Upper lobe of left lung (tissue), 4 donors: ENCODE data around the gene TRNP1.

ENCODE experiments used
- POLR2A ChIP-seq, 4 donors: fragments of 450-650 bp; IDR thresholded peaks; one replicate each; pipeline ENCODE4 v1.5.1; 2016 to 2017; ENCODE audit warnings: antibody characterized with exemption in 4 of 4, mild to moderate bottlenecking in 2 of 4
- POLR2AphosphoS5 ChIP-seq, 2 donors: sonication (generic); formaldehyde crosslinking; IDR thresholded peaks; one replicate each; pipeline ENCODE4 v1.5.1; 2017; ENCODE audit warnings: antibody characterized with exemption in 2 of 2
- TF ChIP-seq, protein P1 (sequence below), 6 experiments: fragments of 450-650 bp in 4 of 6; fragments of 200-600 bp in 2 of 6; sonication (generic) in 2 of 6; IDR thresholded peaks; one replicate each; pipeline ENCODE4 v1.5.1; 2016 to 2019; ENCODE audit warnings: antibody characterized with exemption in 6 of 6

DNA sequence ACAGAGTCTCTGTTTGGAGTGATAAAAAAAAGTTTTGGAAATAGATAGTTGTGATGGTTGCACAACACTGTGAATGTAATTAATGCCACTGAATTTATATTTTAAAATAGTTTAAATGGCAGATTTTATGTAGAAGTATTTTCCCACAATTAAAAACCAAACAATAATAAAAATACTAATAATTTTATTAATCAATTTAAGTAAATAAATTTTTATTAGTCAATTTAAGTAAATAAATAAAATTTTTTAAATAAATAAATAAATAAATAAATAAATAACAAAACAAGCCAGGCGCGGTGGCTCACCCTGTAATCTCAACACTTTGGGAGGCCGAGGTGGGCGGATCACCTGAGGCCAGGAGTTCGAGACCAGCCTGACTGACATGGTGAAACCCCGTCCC lies 28.3 kb upstream of the TRNP1 start:
- TF ChIP-seq POLR2AphosphoS5 (IDR thresholded peaks at IDR 0.05) (no peak), POLR2A (IDR thresholded peaks at IDR 0.05) (no peak)
- TF ChIP-seq, protein P1, sequence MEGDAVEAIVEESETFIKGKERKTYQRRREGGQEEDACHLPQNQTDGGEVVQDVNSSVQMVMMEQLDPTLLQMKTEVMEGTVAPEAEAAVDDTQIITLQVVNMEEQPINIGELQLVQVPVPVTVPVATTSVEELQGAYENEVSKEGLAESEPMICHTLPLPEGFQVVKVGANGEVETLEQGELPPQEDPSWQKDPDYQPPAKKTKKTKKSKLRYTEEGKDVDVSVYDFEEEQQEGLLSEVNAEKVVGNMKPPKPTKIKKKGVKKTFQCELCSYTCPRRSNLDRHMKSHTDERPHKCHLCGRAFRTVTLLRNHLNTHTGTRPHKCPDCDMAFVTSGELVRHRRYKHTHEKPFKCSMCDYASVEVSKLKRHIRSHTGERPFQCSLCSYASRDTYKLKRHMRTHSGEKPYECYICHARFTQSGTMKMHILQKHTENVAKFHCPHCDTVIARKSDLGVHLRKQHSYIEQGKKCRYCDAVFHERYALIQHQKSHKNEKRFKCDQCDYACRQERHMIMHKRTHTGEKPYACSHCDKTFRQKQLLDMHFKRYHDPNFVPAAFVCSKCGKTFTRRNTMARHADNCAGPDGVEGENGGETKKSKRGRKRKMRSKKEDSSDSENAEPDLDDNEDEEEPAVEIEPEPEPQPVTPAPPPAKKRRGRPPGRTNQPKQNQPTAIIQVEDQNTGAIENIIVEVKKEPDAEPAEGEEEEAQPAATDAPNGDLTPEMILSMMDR (IDR thresholded peaks at IDR 0.05), result no peak
